Peyer's patch (tissue), 4 donors: Measurements from ENCODE around the gene TOM1L2. TPM values are rescaled to one million over a fixed set of nuclear protein-coding genes. Genes with fewer than 3 reads are reported as not detected.

Source experiments
- DNase-seq, 3 donors: peaks; one replicate each; pipeline ENCODE4 v3.0.0-alpha.2; 2017 to 2019
- H3K27ac ChIP-seq, 4 donors: fragments of 200-600 bp; sonication (generic); one replicate each; pipeline ENCODE4 v1.5.1; 2016 to 2019
- H3K27me3 ChIP-seq, 2 donors: fragments of 200-600 bp; sonication (generic); one replicate each; pipeline ENCODE4 v1.5.1; 2019
- H3K36me3 ChIP-seq, 3 donors: fragments of 200-600 bp; sonication (generic); one replicate each; pipeline ENCODE4 v1.5.1; 2016 to 2019
- H3K4me1 ChIP-seq, 4 donors: fragments of 200-600 bp; sonication (generic); one replicate each; pipeline ENCODE4 v1.5.1; 2016 to 2019
- H3K4me3 ChIP-seq, 4 donors: fragments of 200-600 bp; sonication (generic); 1 replicate in 3 of 4; 2 replicates in 1 of 4; pipeline ENCODE4 v1.5.1; 2016 to 2019; ENCODE audit warnings: mild to moderate bottlenecking in 1 of 4
- H3K9me3 ChIP-seq, 4 donors: fragments of 200-600 bp; sonication (generic); one replicate each; pipeline ENCODE4 v1.5.1; 2016 to 2019; ENCODE audit warnings: mild to moderate bottlenecking in 1 of 4
- CTCF ChIP-seq, 6 experiments: fragments of 450-650 bp in 4 of 6; fragments of 200-600 bp in 2 of 6; sonication (generic) in 1 of 6; IDR thresholded peaks; one replicate each; pipeline ENCODE4 v1.5.1; 2017 to 2019; ENCODE audit warnings: antibody characterized with exemption in 6 of 6, mild to moderate bottlenecking in 3 of 6, moderate library complexity in 1 of 6
- POLR2A ChIP-seq, 2 donors: fragments of 450-650 bp; IDR thresholded peaks; one replicate each; pipeline ENCODE4 v1.5.1; 2017; ENCODE audit warnings: antibody characterized with exemption in 2 of 2, mild to moderate bottlenecking in 2 of 2, moderate library complexity in 2 of 2
- total RNA-seq, 4 donors: library from RNA; depleted of rRNA; stranded (reverse); fragments of >200 nt; gene quantifications; one replicate each; pipeline ENCODE4 v1.1.0, GENCODE V29; 2016

The TOM1L2 gene
- total RNA-seq, 4 donors from 2014 or later, result 49.5 to 74.8 (median 62.7) TPM

DNA sequence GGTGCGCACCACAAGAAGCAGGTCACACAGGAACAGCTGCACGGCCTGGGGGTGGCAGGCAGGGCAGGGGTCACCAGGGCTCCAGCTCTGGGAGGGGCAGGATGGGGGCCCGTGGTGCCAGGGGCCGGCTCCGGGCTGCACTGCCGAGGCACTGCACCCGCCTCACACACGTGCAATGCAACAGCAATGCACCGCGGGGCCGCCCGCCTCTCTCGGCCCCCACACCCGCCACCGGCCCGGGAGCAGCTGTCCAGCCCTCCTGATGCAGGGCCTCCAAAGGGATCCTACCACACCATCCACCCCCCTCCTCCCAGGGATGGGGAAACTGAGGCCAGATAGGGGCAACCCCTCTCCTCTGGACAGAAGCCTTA is 158.5 kb downstream of the TOM1L2 start:
- TF ChIP-seq POLR2A (IDR thresholded peaks at IDR 0.05), result no peak
- TF ChIP-seq CTCF (IDR thresholded peaks at IDR 0.05), result no peak
- Histone ChIP-seq H3K9me3 (no peaks in the 10 kb centered on the region), H3K36me3 (peaks cover 0 to 84% (median 0%) of the 10 kb centered on the region in 3 donors), H3K27ac (no peak overlapping the region), H3K4me1 (peaks cover 0 to 39% (median 6%) of the 10 kb centered on the region in 4 donors), H3K27me3 (no peaks in the 10 kb centered on the region), H3K4me3 (no peak overlapping the region)
- no peak for DNase-seq

DNA sequence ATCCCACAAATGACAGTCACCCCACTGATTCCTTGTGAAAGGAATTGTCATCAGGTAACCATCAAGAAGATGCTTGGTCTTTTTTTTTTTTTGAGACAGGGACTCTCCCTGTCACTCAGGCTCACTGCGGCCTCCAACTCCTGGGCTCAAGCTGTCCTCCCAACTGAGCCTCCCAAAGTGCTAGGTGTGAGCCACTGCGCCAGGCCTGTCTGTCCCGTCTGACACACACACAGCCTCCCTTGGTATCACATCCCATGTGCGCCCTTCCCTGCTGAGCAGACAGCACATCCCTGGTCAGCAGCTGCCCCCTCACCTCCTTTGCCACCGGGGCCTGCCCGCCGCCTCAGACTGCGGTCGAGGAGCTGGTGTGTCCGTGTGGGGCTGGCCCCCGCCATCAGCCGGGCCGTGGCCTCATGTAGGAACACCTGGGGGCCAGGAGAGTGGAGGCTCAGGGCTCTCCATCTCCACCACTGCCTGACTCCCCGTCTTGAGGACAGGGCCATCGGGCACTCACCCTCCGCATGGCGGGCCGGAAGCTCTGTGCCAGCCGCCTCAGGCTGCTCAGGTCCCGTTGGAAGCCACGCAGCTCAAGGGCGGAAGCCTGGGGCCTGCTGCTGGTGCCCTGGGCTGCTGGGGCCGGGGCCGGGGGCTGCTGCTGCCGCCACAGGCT is 159.0 kb downstream of the TOM1L2 start:
- Histone ChIP-seq H3K27me3 (no peaks in the 10 kb centered on the region), H3K9me3 (no peaks in the 10 kb centered on the region), H3K36me3 (peaks cover 0 to 79% (median 0%) of the 10 kb centered on the region in 3 donors), H3K4me3 (no peak overlapping the region), H3K27ac (no peak overlapping the region), H3K4me1 (peaks cover 0 to 34% (median 6%) of the 10 kb centered on the region in 4 donors)
- DNase-seq, result no peak
- TF ChIP-seq CTCF (IDR thresholded peaks at IDR 0.05), result no peak
- TF ChIP-seq POLR2A (IDR thresholded peaks at IDR 0.05), result no peak

DNA sequence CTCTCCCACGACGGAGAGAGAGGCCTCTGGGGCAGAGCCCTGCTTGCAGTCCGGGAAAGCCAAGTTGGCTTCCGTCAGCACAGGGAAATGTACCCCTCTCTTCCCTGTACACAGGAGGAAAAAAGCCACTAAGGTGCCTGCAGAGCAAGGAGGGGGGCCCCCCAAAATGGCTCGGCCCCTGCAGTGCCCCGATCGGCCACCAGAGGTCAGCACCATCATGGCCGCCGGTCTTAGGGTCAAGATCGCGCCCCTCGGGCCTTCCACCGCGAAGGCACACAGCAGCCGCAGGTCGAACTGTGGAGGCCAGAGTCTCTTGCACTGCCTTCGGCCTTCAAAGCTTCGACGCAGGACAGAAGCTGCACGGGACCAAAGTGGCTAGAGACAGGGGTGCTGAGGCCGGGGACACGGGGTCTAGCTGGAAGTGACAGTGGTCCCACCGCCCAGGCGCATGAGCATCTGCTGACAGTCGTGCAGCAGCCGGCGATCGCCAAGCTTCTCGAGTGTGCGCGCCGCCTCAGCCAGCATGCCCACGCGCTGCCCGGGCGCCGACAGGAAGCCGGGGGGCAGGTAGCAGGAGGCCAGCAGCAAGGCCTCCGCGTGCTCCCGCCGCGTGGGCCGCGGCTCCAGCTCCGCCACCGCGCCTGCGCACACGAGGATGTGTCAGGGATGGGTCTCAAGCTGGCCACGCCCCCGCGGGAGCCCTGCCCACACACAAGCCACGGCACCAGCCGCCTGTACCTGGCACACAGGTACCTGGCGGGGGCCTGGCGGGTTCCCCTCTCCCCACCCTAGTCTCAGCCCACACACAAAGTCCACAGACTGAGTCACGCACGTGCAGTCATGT is 159.8 kb downstream of the TOM1L2 start:
- Histone ChIP-seq H3K4me3 (no peak overlapping the region), H3K4me1 (peaks cover 0 to 28% (median 6%) of the 10 kb centered on the region in 4 donors), H3K36me3 (peaks cover 0 to 72% (median 0%) of the 10 kb centered on the region in 3 donors), H3K27me3 (no peaks in the 10 kb centered on the region), H3K27ac (peak overlapping the region in 1 of 4 donors; percentile 31), H3K9me3 (no peaks in the 10 kb centered on the region)
- TF ChIP-seq POLR2A (IDR thresholded peaks at IDR 0.05) (no peak), CTCF (IDR thresholded peaks at IDR 0.05) (peak; percentile 97 to 100 (median 98))
- peak; percentile 74 to 84 (median 81) for DNase-seq

DNA sequence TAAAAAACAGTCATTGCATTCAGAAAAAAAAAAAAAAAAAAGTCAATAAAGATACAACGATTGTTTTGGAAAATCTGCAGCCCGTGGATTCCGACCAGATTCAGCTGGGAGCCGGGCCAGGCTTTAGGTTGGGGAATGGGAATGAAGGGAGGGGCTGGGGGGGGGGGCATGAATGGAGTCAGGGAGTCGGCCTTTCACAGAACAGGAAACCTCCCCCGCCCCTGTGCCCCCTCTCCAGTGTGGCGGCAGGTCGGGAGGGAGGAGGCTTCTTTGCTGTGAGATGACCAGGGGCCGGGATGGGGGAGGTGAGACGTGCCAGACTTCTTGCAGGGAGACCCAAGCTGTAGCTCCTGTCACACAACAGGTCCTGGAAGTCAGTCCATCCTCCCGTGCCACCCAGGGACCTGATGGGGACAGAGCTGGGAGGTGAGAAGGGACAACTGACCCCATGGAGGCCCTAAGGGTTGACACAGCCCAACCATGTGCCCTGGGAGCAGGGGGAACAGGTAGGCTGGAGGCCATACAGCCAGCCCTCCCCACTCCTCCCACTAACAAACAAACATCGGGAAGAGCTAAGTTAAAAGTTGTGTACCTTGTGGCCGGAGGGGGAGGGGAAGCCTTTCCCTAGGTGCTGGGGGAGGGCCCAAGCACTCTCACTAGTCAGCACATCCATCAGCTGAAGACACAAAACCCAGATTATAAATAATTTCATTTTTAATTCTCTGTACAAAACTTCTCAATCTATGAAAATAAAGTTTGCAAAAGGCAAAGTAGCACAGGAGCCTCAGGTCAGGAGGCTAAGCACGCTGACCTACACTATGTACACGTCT is 160.6 kb downstream of the TOM1L2 start:
- Histone ChIP-seq H3K27ac (peak overlapping the region in 1 of 4 donors; percentile 35), H3K36me3 (peaks cover 0 to 63% (median 0%) of the 10 kb centered on the region in 3 donors), H3K4me1 (peaks cover 0 to 28% (median 6%) of the 10 kb centered on the region in 4 donors), H3K27me3 (no peaks in the 10 kb centered on the region), H3K9me3 (no peaks in the 10 kb centered on the region), H3K4me3 (no peak overlapping the region)
- no peak for DNase-seq
- TF ChIP-seq POLR2A (IDR thresholded peaks at IDR 0.05) (no peak), CTCF (IDR thresholded peaks at IDR 0.05) (no peak)

DNA sequence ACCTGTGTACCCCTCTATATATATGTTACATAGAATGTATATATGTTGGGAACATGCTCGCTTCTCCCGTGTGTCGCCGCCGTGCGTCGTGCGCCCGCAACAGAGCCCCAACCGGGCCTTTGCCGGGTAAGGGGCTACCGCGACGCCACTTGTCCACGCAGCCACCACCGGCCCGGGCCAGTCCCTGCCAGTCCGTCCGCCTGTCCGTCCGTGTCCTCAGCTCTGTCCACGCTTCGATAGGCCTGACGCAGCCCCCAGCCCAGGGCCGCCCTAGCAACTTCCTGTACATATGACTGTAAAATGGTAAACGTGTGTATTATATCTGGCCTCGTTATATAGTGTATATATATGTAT is 161.3 kb downstream of the TOM1L2 start:
- Histone ChIP-seq H3K27me3 (no peaks in the 10 kb centered on the region), H3K36me3 (peaks cover 0 to 57% (median 0%) of the 10 kb centered on the region in 3 donors), H3K4me3 (no peak overlapping the region), H3K27ac (peak overlapping the region in 2 of 4 donors; percentile 42 to 64), H3K4me1 (peaks cover 0 to 28% (median 6%) of the 10 kb centered on the region in 4 donors), H3K9me3 (no peaks in the 10 kb centered on the region)
- TF ChIP-seq POLR2A (IDR thresholded peaks at IDR 0.05) (no peak), CTCF (IDR thresholded peaks at IDR 0.05) (no peak)
- no peak for DNase-seq
